GM21423 (cell line): ENCODE data around the gene GPR32.
"Not testable (repeated sequence)": the region's sequence is repeated elsewhere in the genome, so short reads cannot be mapped to it uniquely, and the experiment has no call there.

Experiments used
- ATAC-seq: cut with Tn5 transposase; IDR thresholded peaks from one replicate; pipeline ENCODE4 v1.9.1; 2021; ENCODE audit warnings: mild to moderate bottlenecking, moderate library complexity; ENCODE audit not compliant: unreplicated experiment

The GPR32 gene

GRCh38 chr19:50747141-50747540, 23.1 kb upstream of the GPR32 start:
- ATAC-seq: not testable (repeated sequence)

- no peak for ATAC-seq
Observed at GRCh38 chr19:50749490-50749889, 20.8 kb upstream of the GPR32 start.

DNA sequence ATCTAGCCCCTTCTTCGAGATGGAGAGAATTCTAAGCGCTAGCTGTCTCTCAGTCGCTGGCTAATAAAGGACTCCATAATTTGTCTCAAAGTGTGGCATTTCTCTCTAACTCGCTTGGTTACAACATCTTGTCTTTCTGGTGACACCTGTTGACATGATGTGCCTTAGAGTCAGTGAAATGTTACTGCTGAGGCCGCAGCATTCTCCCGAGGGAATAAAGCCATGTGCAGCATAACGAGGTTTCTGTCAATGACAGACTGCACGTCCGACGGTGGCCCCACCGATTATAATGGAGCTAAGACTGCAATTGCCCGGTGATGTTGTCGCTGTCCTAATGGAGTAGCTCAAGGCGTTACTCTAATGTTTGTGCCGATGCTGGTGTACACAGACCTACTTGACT, 20.3 kb upstream of the GPR32 start:
- no peak for ATAC-seq

DNA sequence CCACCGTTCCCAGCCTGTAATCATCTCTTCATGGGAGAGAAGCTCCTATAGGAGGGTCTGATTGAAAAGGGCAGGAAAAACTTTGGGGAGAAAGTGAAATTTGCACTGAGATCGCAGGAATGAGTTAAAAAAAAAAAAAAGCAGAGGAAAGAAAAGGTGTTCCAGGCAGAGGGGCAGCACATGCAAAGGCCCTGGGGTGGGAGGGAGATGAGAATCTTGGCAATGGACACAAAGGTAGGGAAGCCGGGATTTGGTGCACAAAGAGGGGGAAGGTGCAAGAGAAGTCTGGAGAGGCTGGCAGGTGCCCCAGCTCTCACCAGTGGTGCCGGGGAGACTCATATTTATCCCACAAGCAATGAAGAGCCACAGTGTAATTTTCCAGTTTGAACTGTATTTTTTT, 16.4 kb upstream of the GPR32 start:
- ATAC-seq: no peak

DNA sequence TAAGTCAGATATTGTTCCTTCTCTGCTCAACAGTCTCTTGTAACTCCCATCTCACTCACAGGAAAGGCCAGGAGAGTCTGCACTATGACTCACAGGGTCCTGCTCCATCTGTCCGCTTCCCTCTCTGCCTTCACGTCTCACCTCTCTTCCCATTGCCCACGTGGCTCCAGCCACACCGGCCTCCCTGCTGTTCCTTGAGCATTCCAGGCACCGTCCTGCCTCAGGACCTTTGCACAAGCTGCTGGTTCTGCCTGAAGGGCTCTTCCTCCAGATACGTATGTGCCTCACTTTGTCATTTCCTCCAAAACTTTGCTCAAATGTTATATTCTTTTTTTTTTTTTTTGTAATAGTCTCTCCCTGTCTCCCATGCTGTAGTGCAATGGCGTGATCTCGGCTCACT, 14.0 kb upstream of the GPR32 start:
- ATAC-seq: not testable (repeated sequence)

GRCh38 chr19:50757624-50758023, 12.6 kb upstream of the GPR32 start:
- ATAC-seq: not testable (repeated sequence)

GRCh38 chr19:50759076-50759475, 11.2 kb upstream of the GPR32 start:
- not testable (repeated sequence) for ATAC-seq

DNA sequence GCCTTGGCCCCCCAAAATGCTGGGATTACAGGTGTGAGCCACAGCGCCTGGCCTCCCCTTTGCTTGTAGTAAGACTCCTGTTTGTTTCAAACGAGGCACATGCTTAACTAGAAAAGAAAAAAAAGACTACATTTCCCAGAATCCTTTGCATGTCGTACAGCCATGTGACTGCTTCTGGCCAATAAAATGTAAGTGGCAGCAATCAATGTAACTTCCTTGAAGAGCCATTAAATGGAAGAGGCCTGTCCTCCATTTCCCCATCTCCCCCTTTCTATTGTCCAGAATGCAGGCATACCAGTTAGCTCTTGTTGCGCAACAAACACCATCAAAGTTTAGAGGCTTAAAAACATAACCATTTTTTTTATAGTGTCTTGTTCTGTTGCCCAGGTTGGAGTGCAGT, 10.4 kb upstream of the GPR32 start:
- no peak for ATAC-seq

DNA sequence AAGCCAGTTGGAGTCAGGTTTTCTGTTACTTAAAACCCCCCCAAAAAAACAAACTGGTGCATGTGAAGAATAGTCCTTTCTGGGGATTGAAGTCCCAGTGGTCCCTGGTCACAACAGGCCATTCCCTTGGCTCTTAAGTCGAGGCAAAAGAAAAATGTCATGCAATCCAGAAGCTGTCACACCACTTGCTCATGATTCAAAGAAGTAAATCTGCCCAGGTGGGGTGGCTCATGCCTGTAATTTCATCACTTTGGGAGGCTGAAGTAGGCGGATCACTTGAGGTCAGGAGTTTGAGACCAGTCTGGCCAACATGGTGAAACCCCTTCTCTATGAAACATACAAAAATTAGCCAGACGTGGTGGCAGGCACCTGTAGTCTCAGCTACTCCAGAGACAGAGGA, 8.8 kb upstream of the GPR32 start:
- not testable (repeated sequence) for ATAC-seq

DNA sequence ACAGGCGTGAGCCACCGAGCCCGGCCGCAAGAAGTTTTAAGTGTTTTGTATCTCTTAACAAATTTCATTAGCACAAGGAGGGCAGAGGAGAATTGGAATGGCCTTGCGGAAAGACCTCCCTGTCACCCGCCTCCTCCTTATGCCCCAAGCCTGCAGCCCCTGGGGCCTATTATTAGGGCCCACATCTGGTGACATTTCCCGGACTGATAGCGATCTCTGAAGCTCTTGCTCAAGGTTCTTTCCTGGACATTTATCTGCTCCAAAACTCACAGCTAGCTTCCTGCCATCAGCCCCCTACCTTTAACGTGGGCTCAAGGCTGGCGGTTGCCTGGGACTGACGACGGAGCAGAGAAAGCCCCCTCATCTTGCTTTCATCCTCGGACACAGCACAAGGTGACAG, 6.7 kb upstream of the GPR32 start:
- ATAC-seq: not testable (repeated sequence)

- ATAC-seq: no peak
Observed at GRCh38 chr19:50764409-50764808, 5.9 kb upstream of the GPR32 start.

- not testable (repeated sequence) for ATAC-seq
Observed at GRCh38 chr19:50766746-50767145, 3.5 kb upstream of the GPR32 start.

DNA sequence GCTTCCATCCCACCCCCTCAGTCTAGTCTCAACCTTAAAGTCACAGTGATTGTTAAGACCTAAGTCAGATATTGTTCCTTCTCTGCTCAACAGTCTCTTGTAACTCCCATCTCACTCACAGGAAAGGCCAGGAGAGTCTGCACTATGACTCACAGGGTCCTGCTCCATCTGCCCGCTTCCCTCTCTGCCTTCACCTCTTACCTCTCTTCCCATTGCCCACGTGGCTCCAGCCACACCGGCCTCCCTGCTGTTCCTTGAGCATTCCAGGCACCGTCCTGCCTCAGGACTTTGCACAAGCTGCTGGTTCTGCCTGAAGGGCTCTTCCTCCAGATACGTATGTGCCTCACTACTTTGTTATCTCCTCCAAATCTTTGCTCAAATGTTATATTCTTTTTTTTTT, 3.0 kb upstream of the GPR32 start:
- not testable (repeated sequence) for ATAC-seq

DNA sequence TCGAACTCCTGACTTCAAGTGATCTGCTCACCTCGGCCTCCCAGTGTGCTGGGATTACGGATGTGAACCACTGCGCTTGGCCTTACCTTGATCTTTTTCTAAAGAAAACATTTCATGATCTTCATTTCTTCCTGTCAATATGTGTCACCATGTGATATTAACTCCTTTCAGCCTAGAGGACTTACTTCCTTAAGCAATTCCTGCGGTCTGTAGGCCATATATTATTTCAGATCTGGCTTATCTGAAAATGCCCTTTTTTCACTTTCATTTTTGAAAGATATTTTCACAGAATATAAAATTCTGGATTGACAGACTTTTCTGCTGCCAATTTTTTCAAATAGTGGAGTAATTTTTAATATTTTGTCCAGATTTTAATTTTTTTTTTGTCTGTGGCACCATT, 2.0 kb upstream of the GPR32 start:
- ATAC-seq: no peak

DNA sequence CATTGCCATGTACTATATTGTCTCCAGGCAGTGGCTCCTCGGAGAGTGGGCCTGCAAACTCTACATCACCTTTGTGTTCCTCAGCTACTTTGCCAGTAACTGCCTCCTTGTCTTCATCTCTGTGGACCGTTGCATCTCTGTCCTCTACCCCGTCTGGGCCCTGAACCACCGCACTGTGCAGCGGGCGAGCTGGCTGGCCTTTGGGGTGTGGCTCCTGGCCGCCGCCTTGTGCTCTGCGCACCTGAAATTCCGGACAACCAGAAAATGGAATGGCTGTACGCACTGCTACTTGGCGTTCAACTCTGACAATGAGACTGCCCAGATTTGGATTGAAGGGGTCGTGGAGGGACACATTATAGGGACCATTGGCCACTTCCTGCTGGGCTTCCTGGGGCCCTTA, 624 bp downstream of the GPR32 start:
- ATAC-seq: no peak

DNA sequence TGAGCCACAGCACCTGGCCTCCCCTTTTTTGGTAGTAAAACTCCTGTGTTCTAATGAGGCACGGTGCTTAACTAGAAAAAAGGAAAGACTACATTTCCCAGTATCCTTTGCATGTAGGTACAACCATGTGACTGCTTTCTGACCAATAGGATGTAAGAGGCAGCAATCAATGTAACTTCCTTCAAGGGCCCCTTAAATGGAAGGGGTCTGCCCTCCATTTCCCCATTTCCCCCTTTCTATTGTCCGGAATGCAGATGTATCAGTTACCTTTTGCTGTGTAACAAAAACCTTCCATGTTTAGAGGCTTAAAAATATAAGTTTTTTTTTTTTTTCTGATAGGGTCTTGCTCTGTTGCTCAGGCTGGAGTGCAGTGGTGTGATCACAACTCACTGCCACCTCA, 2.2 kb downstream of the GPR32 start:
- no peak for ATAC-seq

- not testable (repeated sequence) for ATAC-seq
Observed at GRCh38 chr19:50772912-50773311, 2.6 kb downstream of the GPR32 start.

- not testable (repeated sequence) for ATAC-seq
Observed at GRCh38 chr19:50773454-50773853, 3.2 kb downstream of the GPR32 start.

GRCh38 chr19:50776131-50776530, 5.9 kb downstream of the GPR32 start:
- no peak for ATAC-seq

- ATAC-seq: no peak
Observed at GRCh38 chr19:50777261-50777660, 7.0 kb downstream of the GPR32 start.

- ATAC-seq: no peak
Observed at GRCh38 chr19:50777830-50778303, 7.6 kb downstream of the GPR32 start.

- no peak for ATAC-seq
Observed at GRCh38 chr19:50778906-50779430, 8.7 kb downstream of the GPR32 start.
